PFSK-1 (cell line): ENCODE data around the gene KLHL40. TPM values are rescaled to one million over a fixed set of nuclear protein-coding genes. Genes with fewer than 3 reads are reported as not detected.

Experiments
- FOXP2 ChIP-seq: optimal IDR thresholded peaks from 2 replicates; pipeline ENCODE3; 2011; ENCODE audit warnings: borderline replicate concordance, control low read depth, inconsistent platforms; ENCODE audit not compliant: insufficient read depth; ENCODE audit errors: extremely low read length, extremely low read depth
- POLR2AphosphoS5 ChIP-seq: IDR thresholded peaks from 2 replicates; pipeline ENCODE4 v1.6.1; 2012; ENCODE audit warnings: low read depth, mild to moderate bottlenecking, control low read depth, low read length, moderate library complexity
- REST ChIP-seq, 2 experiments: IDR thresholded peaks; 2 replicates each; pipeline versions ENCODE4 v1.6.1 to v1.8.0; 2011 to 2012; ENCODE audit warnings: low read depth in 2 of 2, low read length in 2 of 2, control low read depth in 1 of 2, inconsistent platforms in 1 of 2, mild to moderate bottlenecking in 1 of 2, moderate library complexity in 1 of 2; ENCODE audit not compliant: insufficient read depth in 1 of 2
- SIN3A ChIP-seq: IDR thresholded peaks from 2 replicates; pipeline ENCODE4 v1.6.1; 2012; ENCODE audit warnings: mild to moderate bottlenecking, low read length, moderate library complexity, borderline replicate concordance; ENCODE audit not compliant: insufficient read depth
- TAF1 ChIP-seq: IDR thresholded peaks from 2 replicates; pipeline ENCODE4 v1.6.1; 2012; ENCODE audit warnings: low read length, control low read depth, borderline replicate concordance; ENCODE audit not compliant: insufficient read depth
- polyA plus RNA-seq: library from polyadenylated mRNA; unstranded; fragments of >200 nt; gene quantifications from one replicate; pipeline ENCODE4 v1.2.1, GENCODE V29; 2012; ENCODE audit warnings: low read depth, missing spikeins; ENCODE audit not compliant: insufficient read length

Gene KLHL40, protein sequence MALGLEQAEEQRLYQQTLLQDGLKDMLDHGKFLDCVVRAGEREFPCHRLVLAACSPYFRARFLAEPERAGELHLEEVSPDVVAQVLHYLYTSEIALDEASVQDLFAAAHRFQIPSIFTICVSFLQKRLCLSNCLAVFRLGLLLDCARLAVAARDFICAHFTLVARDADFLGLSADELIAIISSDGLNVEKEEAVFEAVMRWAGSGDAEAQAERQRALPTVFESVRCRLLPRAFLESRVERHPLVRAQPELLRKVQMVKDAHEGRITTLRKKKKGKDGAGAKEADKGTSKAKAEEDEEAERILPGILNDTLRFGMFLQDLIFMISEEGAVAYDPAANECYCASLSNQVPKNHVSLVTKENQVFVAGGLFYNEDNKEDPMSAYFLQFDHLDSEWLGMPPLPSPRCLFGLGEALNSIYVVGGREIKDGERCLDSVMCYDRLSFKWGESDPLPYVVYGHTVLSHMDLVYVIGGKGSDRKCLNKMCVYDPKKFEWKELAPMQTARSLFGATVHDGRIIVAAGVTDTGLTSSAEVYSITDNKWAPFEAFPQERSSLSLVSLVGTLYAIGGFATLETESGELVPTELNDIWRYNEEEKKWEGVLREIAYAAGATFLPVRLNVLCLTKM
- not detected for polyA plus RNA-seq

GRCh38 chr3:42685363-42685881, at the start of gene KLHL40:
TSS of gene KLHL40 (plus strand) at chr3:42685537. CDS start at chr3:42685619, 82 bp downstream.
- TF ChIP-seq SIN3A (no peak), FOXP2 (no peak), REST (IDR thresholded peaks at IDR 0.05; ENCODE audit: insufficient read depth in 1 of 2, low read depth in 2 of 2, low read length in 2 of 2) (no peak), POLR2AphosphoS5 (no peak), TAF1 (no peak)

GRCh38 chr3:42637001-42637400, 48.3 kb upstream of the KLHL40 start:
- TF ChIP-seq SIN3A, result no peak
- TF ChIP-seq POLR2AphosphoS5, result no peak
- no peak for TF ChIP-seq FOXP2
- TF ChIP-seq TAF1, result no peak
- no peak for TF ChIP-seq REST (IDR thresholded peaks at IDR 0.05; ENCODE audit: insufficient read depth in 1 of 2, low read depth in 2 of 2, low read length in 2 of 2)

DNA sequence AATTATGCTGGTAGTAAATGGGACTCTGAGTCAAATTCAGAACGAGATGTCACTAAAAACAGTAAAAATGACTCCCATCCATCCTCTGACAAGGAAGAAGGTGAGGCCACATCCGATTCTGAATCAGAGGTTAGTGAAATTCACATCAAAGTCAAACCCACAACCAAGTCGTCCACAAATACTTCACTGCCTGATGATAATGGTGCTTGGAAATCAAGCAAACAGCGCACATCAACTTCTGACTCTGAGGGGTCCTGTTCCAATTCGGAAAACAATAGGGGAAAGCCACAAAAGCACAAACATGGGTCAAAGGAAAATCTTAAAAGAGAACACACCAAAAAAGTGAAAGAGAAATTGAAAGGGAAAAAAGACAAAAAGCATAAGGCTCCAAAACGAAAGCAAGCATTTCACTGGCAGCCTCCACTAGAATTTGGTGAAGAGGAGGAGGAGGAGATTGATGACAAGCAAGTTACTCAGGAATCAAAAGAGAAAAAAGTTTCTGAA, 46.9 kb upstream of the KLHL40 start:
- TF ChIP-seq TAF1, result no peak
- no peak for TF ChIP-seq POLR2AphosphoS5
- TF ChIP-seq REST (IDR thresholded peaks at IDR 0.05; ENCODE audit: insufficient read depth in 1 of 2, low read depth in 2 of 2, low read length in 2 of 2), result no peak
- TF ChIP-seq SIN3A, result no peak
- TF ChIP-seq FOXP2, result no peak

DNA sequence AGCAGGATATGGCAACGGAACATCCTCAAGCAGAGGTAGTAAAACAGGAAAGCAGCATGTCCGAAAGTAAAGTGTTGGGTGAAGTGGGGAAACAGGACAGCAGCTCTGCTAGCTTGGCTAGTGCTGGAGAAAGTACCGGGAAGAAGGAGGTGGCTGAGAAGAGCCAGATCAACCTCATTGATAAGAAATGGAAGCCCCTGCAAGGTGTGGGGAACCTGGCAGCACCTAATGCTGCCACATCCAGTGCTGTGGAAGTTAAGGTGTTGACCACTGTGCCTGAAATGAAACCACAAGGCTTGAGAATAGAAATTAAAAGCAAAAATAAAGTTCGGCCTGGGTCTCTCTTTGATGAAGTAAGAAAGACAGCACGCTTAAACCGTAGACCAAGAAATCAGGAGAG, 46.1 kb upstream of the KLHL40 start:
- no peak for TF ChIP-seq REST (IDR thresholded peaks at IDR 0.05; ENCODE audit: insufficient read depth in 1 of 2, low read depth in 2 of 2, low read length in 2 of 2)
- TF ChIP-seq POLR2AphosphoS5, result no peak
- no peak for TF ChIP-seq SIN3A
- TF ChIP-seq FOXP2, result no peak
- TF ChIP-seq TAF1, result no peak
